ENCODE results near the gene SLC13A5.

SLC13A5 gene

DNA sequence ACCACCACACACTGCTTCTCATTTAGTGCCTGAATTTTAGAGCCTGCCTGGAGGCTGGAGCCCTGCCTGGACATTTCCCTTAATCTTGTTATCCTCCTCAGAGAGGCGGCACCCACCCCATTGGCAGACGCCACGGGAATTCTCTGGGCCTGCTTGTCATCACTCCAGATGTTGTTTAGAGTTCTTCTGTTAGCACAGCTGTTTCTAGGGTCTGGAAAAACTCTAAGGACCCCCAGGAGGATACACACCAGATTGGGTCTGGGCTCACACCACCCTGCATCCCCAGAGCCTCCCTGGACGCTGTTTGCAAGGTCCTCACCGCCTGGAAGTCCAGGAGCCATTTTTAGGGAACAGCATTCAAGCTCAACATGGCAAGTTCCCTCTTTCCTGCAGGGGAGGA lies 42.1 kb upstream of the SLC13A5 start:
- peaks cover 2% of the 10 kb centered on the region for H3K4me1 ChIP-seq (ENCODE audit: control insufficient read depth, low read depth, low read length)
- no peak overlapping the region for H3K9ac ChIP-seq (ENCODE audit: low read length)
- H4K8ac ChIP-seq (ENCODE audit: low read depth, low read length): no peak overlapping the region
- H2BK120ac ChIP-seq (ENCODE audit: low read depth, low read length): no peak overlapping the region
- DNase-seq: no peak
- no peak overlapping the region for H3K56ac ChIP-seq (ENCODE audit: low read length)
- no peak overlapping the region for H2BK5ac ChIP-seq (ENCODE audit: low read length)
- no peaks in the 10 kb centered on the region for H3K79me2 ChIP-seq (ENCODE audit: control insufficient read depth, insufficient read depth, low read length)
- no peak overlapping the region for H3K4me3 ChIP-seq (ENCODE audit: low read length)
- no peak overlapping the region for H3K4ac ChIP-seq (ENCODE audit: low read depth, low read length)
- no peak overlapping the region for H4K5ac ChIP-seq (ENCODE audit: low read length)
- H3K4me2 ChIP-seq (ENCODE audit: low read length): no peak overlapping the region
- no CpG with 5 or more reads among the region's 5 CpGs for WGBS (ENCODE audit: extremely low coverage, insufficient coverage, low lambda C conversion rate)
- no peak overlapping the region for H3K27ac ChIP-seq (ENCODE audit: low read depth, low read length)
- H3K23ac ChIP-seq (ENCODE audit: low read length): no peak overlapping the region
- H3K36me3 ChIP-seq (ENCODE audit: control insufficient read depth, insufficient read depth, low read length): no peaks in the 10 kb centered on the region
- no peaks in the 10 kb centered on the region for H3K27me3 ChIP-seq (ENCODE audit: insufficient read depth, low read length, poor library complexity)
- H2AK5ac ChIP-seq (ENCODE audit: low read length): no peak overlapping the region
- no peak overlapping the region for H2BK15ac ChIP-seq (replicated peaks; ENCODE audit: low read depth)
- H3K79me1 ChIP-seq (ENCODE audit: low read length): no peaks in the 10 kb centered on the region
- H3K18ac ChIP-seq (ENCODE audit: low read length): no peak overlapping the region

GRCh38 chr17:6753546-6753945 lies 40.4 kb upstream of the SLC13A5 start:
- no CpG with 5 or more reads among the region's 6 CpGs for WGBS (ENCODE audit: extremely low coverage, insufficient coverage, low lambda C conversion rate)
- Histone ChIP-seq H3K27ac (ENCODE audit: low read depth, low read length) (no peak overlapping the region), H3K27me3 (ENCODE audit: insufficient read depth, low read length, poor library complexity) (no peaks in the 10 kb centered on the region), H4K8ac (ENCODE audit: low read depth, low read length) (no peak overlapping the region), H3K4me2 (ENCODE audit: low read length) (no peak overlapping the region), H3K4me3 (ENCODE audit: low read length) (no peak overlapping the region), H3K4ac (ENCODE audit: low read depth, low read length) (no peak overlapping the region), H3K18ac (ENCODE audit: low read length) (no peak overlapping the region), H3K4me1 (ENCODE audit: control insufficient read depth, low read depth, low read length) (peaks cover 2% of the 10 kb centered on the region), H3K56ac (ENCODE audit: low read length) (no peak overlapping the region), H3K9ac (ENCODE audit: low read length) (no peak overlapping the region), H3K36me3 (ENCODE audit: control insufficient read depth, insufficient read depth, low read length) (no peaks in the 10 kb centered on the region), H4K5ac (ENCODE audit: low read length) (no peak overlapping the region), H3K79me1 (ENCODE audit: low read length) (no peaks in the 10 kb centered on the region), H3K79me2 (ENCODE audit: control insufficient read depth, insufficient read depth, low read length) (no peaks in the 10 kb centered on the region), H2AK5ac (ENCODE audit: low read length) (no peak overlapping the region), H2BK15ac (replicated peaks; ENCODE audit: low read depth) (no peak overlapping the region), H2BK5ac (ENCODE audit: low read length) (no peak overlapping the region), H2BK120ac (ENCODE audit: low read depth, low read length) (no peak overlapping the region), H3K23ac (ENCODE audit: low read length) (no peak overlapping the region)
- no peak for DNase-seq

GRCh38 chr17:6753006-6753445 lies 39.9 kb upstream of the SLC13A5 start:
- Histone ChIP-seq H3K23ac (ENCODE audit: low read length) (peak overlapping the region; percentile 19), H2BK120ac (ENCODE audit: low read depth, low read length) (no peak overlapping the region), H3K79me1 (ENCODE audit: low read length) (no peaks in the 10 kb centered on the region), H3K36me3 (ENCODE audit: control insufficient read depth, insufficient read depth, low read length) (no peaks in the 10 kb centered on the region), H3K27me3 (ENCODE audit: insufficient read depth, low read length, poor library complexity) (no peaks in the 10 kb centered on the region), H3K4me1 (ENCODE audit: control insufficient read depth, low read depth, low read length) (peaks cover 2% of the 10 kb centered on the region), H2BK15ac (replicated peaks; ENCODE audit: low read depth) (no peak overlapping the region), H3K4ac (ENCODE audit: low read depth, low read length) (no peak overlapping the region), H4K8ac (ENCODE audit: low read depth, low read length) (no peak overlapping the region), H3K27ac (ENCODE audit: low read depth, low read length) (no peak overlapping the region), H3K79me2 (ENCODE audit: control insufficient read depth, insufficient read depth, low read length) (no peaks in the 10 kb centered on the region), H3K18ac (ENCODE audit: low read length) (no peak overlapping the region), H3K9ac (ENCODE audit: low read length) (no peak overlapping the region), H3K56ac (ENCODE audit: low read length) (peak overlapping the region; percentile 27), H3K4me3 (ENCODE audit: low read length) (no peak overlapping the region), H2AK5ac (ENCODE audit: low read length) (no peak overlapping the region), H4K5ac (ENCODE audit: low read length) (no peak overlapping the region), H3K4me2 (ENCODE audit: low read length) (no peak overlapping the region), H2BK5ac (ENCODE audit: low read length) (no peak overlapping the region)
- no CpG with 5 or more reads among the region's 9 CpGs for WGBS (ENCODE audit: extremely low coverage, insufficient coverage, low lambda C conversion rate)
- peak; percentile 26 for DNase-seq

- Histone ChIP-seq H3K18ac (ENCODE audit: low read length) (no peak overlapping the region), H3K4me1 (ENCODE audit: control insufficient read depth, low read depth, low read length) (peaks cover 2% of the 10 kb centered on the region), H3K23ac (ENCODE audit: low read length) (no peak overlapping the region), H2AK5ac (ENCODE audit: low read length) (no peak overlapping the region), H3K27ac (ENCODE audit: low read depth, low read length) (no peak overlapping the region), H3K9ac (ENCODE audit: low read length) (no peak overlapping the region), H2BK15ac (replicated peaks; ENCODE audit: low read depth) (no peak overlapping the region), H2BK5ac (ENCODE audit: low read length) (no peak overlapping the region), H4K5ac (ENCODE audit: low read length) (no peak overlapping the region), H3K79me1 (ENCODE audit: low read length) (no peaks in the 10 kb centered on the region), H3K4me3 (ENCODE audit: low read length) (no peak overlapping the region), H3K4me2 (ENCODE audit: low read length) (no peak overlapping the region), H3K36me3 (ENCODE audit: control insufficient read depth, insufficient read depth, low read length) (no peaks in the 10 kb centered on the region), H3K79me2 (ENCODE audit: control insufficient read depth, insufficient read depth, low read length) (no peaks in the 10 kb centered on the region), H3K27me3 (ENCODE audit: insufficient read depth, low read length, poor library complexity) (no peaks in the 10 kb centered on the region), H3K4ac (ENCODE audit: low read depth, low read length) (no peak overlapping the region), H2BK120ac (ENCODE audit: low read depth, low read length) (no peak overlapping the region), H3K56ac (ENCODE audit: low read length) (peak overlapping the region; percentile 49), H4K8ac (ENCODE audit: low read depth, low read length) (no peak overlapping the region)
- peak; percentile 36 for DNase-seq
- no CpG with 5 or more reads among the region's 7 CpGs for WGBS (ENCODE audit: extremely low coverage, insufficient coverage, low lambda C conversion rate)
Measured at GRCh38 chr17:6752068-6752909, 39.1 kb upstream of the SLC13A5 start.

DNA sequence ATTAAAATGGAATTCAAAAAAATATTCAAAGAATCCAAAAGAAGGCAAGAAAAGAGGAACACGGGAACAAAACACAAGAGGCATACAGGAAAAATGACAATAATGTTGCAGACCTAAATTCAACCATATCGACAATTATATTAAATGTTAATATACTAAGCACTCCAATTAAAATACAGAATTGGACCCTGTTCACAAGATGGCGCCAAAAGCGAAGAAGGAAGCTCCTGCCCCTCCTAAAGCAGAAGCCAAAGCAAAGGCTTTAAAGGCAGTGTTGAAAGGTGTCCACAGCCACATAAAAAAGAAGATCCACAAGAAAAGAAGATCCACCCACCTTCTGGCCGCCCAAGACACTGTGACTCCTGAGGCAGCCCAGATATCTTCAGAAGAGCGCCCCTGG lies 36.4 kb upstream of the SLC13A5 start:
- no peak overlapping the region for H4K5ac ChIP-seq (ENCODE audit: low read length)
- no peak overlapping the region for H3K4me3 ChIP-seq (ENCODE audit: low read length)
- no peaks in the 10 kb centered on the region for H3K79me2 ChIP-seq (ENCODE audit: control insufficient read depth, insufficient read depth, low read length)
- H3K27me3 ChIP-seq (ENCODE audit: insufficient read depth, low read length, poor library complexity): no peaks in the 10 kb centered on the region
- no peak overlapping the region for H2BK5ac ChIP-seq (ENCODE audit: low read length)
- H3K9ac ChIP-seq (ENCODE audit: low read length): no peak overlapping the region
- peaks cover 2% of the 10 kb centered on the region for H3K4me1 ChIP-seq (ENCODE audit: control insufficient read depth, low read depth, low read length)
- H3K36me3 ChIP-seq (ENCODE audit: control insufficient read depth, insufficient read depth, low read length): no peaks in the 10 kb centered on the region
- no peaks in the 10 kb centered on the region for H3K79me1 ChIP-seq (ENCODE audit: low read length)
- H2BK120ac ChIP-seq (ENCODE audit: low read depth, low read length): no peak overlapping the region
- no peak overlapping the region for H2BK15ac ChIP-seq (replicated peaks; ENCODE audit: low read depth)
- no peak for DNase-seq
- no peak overlapping the region for H4K8ac ChIP-seq (ENCODE audit: low read depth, low read length)
- no peak overlapping the region for H3K23ac ChIP-seq (ENCODE audit: low read length)
- no peak overlapping the region for H3K18ac ChIP-seq (ENCODE audit: low read length)
- no CpG with 5 or more reads among the region's 6 CpGs for WGBS (ENCODE audit: extremely low coverage, insufficient coverage, low lambda C conversion rate)
- H3K4ac ChIP-seq (ENCODE audit: low read depth, low read length): no peak overlapping the region
- no peak overlapping the region for H3K4me2 ChIP-seq (ENCODE audit: low read length)
- H3K56ac ChIP-seq (ENCODE audit: low read length): no peak overlapping the region
- H3K27ac ChIP-seq (ENCODE audit: low read depth, low read length): no peak overlapping the region
- no peak overlapping the region for H2AK5ac ChIP-seq (ENCODE audit: low read length)

DNA sequence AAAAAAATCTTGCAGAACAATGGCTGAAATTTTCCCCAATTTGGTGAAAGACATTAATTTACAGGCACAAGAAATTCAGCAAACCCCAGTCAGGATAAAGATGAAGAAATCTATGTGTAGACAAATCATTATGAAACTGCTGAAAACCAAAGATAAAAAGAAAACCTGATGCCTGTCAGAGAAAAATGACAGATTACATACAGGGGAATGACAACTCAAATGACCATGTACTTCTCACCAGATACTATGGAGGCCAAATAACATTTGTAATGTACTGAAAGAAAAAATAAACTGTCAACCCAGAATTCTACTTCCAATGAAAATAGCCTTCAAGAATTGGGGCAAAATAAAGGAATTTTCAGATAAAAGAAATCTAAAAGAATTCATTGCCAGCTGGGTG lies 35.4 kb upstream of the SLC13A5 start:
- Histone ChIP-seq H3K18ac (ENCODE audit: low read length) (no peak overlapping the region), H3K27me3 (ENCODE audit: insufficient read depth, low read length, poor library complexity) (no peaks in the 10 kb centered on the region), H2AK5ac (ENCODE audit: low read length) (no peak overlapping the region), H2BK15ac (replicated peaks; ENCODE audit: low read depth) (no peak overlapping the region), H3K4me1 (ENCODE audit: control insufficient read depth, low read depth, low read length) (peaks cover 2% of the 10 kb centered on the region), H3K9ac (ENCODE audit: low read length) (no peak overlapping the region), H3K4ac (ENCODE audit: low read depth, low read length) (no peak overlapping the region), H3K4me3 (ENCODE audit: low read length) (no peak overlapping the region), H3K4me2 (ENCODE audit: low read length) (no peak overlapping the region), H3K56ac (ENCODE audit: low read length) (no peak overlapping the region), H2BK5ac (ENCODE audit: low read length) (no peak overlapping the region), H4K5ac (ENCODE audit: low read length) (no peak overlapping the region), H3K79me1 (ENCODE audit: low read length) (no peaks in the 10 kb centered on the region), H3K36me3 (ENCODE audit: control insufficient read depth, insufficient read depth, low read length) (no peaks in the 10 kb centered on the region), H4K8ac (ENCODE audit: low read depth, low read length) (no peak overlapping the region), H3K79me2 (ENCODE audit: control insufficient read depth, insufficient read depth, low read length) (no peaks in the 10 kb centered on the region), H3K23ac (ENCODE audit: low read length) (no peak overlapping the region), H2BK120ac (ENCODE audit: low read depth, low read length) (no peak overlapping the region), H3K27ac (ENCODE audit: low read depth, low read length) (no peak overlapping the region)
- DNase-seq: no peak

Measured in mesendoderm (in vitro differentiated cells).